HUES48 (cell line): ENCODE measurements around the gene TMEM9.

Experiments used
- H3K27ac ChIP-seq: one replicate; pipeline ENCODE4 v1.7.0; 2013; ENCODE audit warnings: low read depth, low read length, inconsistent platforms
- H3K27me3 ChIP-seq: 2 replicates; pipeline ENCODE4 v1.6.1; 2013; ENCODE audit warnings: mild to moderate bottlenecking, low read length; ENCODE audit not compliant: control insufficient read depth, insufficient read depth
- H3K36me3 ChIP-seq: 2 replicates; pipeline ENCODE4 v1.6.1; 2013; ENCODE audit warnings: low read length; ENCODE audit not compliant: control insufficient read depth, insufficient read depth
- H3K4me1 ChIP-seq: 2 replicates; pipeline ENCODE4 v1.6.1; 2013; ENCODE audit warnings: mild to moderate bottlenecking, low read length; ENCODE audit not compliant: control insufficient read depth, insufficient read depth
- H3K4me3 ChIP-seq: 2 replicates; pipeline ENCODE4 v1.5.1; 2013; ENCODE audit warnings: mild to moderate bottlenecking, low read depth, low read length
- H3K9ac ChIP-seq: 2 replicates; pipeline ENCODE4 v1.6.1; 2013; ENCODE audit warnings: mild to moderate bottlenecking, low read depth, low read length, moderate library complexity
- H3K9me3 ChIP-seq: 2 replicates; pipeline ENCODE4 v1.6.1; 2013; ENCODE audit warnings: low read length; ENCODE audit not compliant: control insufficient read depth, insufficient read depth

Gene TMEM9

DNA sequence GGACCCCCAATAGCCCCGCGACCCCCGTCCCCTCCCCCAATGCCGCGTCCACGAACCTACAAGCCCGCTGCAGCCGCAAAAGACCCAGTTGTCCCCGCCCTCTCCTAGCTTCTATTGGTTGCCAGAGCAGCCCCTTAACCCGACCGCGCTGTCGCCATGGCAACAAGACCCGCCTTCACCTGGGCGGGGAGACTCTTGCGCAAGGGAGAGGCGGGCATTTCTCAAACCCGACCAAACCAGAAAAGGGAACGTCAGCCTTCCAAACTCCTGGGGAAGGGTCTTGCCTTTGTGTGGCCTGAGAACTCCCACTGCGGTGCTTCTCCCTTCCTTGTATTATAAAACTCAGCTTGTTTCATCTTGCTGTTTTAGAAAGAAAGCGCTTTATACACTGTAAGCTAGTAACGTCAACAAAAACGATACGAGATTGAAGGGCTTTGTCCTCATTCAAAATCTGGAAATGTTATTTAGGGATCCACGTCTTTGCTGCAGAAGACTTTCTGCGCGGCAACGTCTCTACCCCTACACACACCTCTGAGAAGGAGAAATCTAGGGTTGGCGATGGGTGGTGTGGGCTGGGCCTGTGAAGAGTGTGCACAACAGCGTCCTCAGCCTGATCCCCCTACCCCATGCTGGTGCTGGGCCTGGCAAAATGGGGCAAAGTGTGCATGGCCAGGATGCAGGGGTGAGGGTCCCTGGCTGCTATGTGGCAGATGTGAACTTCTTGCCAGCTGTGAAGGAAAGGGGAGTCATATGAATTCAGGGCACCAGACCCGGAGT lies at the start of gene TMEM9:
TSS of gene TMEM9 (minus strand) at position 86 of the 777 bp plus-strand sequence. CDS start 551 bp downstream, outside the sequence.
- Histone ChIP-seq H3K27me3 (no peaks in the 10 kb centered on the region), H3K4me1 (peaks cover 12% of the 10 kb centered on the region; the same call in 1 of the 2 replicates), H3K27ac (peak within 1 kb of the TSS; percentile 65), H3K36me3 (peaks cover 34% of the 10 kb centered on the region), H3K4me3 (peak within 1 kb of the TSS; percentile 75), H3K9me3 (no peaks in the 10 kb centered on the region), H3K9ac (peak within 1 kb of the TSS; percentile 69)

GRCh38 chr1:201198598-201198997 lies 44.3 kb upstream of the TMEM9 start:
- no peak overlapping the region for H3K4me3 ChIP-seq
- no peaks in the 10 kb centered on the region for H3K36me3 ChIP-seq
- H3K27ac ChIP-seq: no peak overlapping the region
- no peaks in the 10 kb centered on the region for H3K9me3 ChIP-seq
- no peak overlapping the region for H3K9ac ChIP-seq
- no peaks in the 10 kb centered on the region for H3K27me3 ChIP-seq
- H3K4me1 ChIP-seq: no peaks in the 10 kb centered on the region

DNA sequence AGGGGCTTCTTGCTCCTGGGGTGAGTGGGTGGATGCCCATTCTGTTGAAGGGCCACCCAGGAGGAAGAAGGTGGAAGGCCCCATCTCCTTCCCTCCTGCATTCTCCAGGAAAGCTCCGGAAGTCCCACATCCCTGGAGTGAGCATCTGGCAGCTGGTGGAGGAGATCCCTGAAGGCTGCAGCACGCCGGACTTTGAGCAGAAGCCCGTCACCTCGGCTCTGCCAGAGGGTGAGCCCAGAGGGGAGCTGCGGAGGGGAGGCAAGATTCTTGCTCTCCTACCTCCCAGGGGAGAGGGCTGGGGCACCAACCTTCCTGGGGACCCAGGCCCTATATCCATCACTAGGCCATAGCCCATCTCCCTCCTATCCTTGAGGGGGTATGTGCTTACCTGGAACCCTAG lies 39.8 kb upstream of the TMEM9 start:
- Histone ChIP-seq H3K27me3 (no peaks in the 10 kb centered on the region), H3K4me1 (no peaks in the 10 kb centered on the region), H3K4me3 (no peak overlapping the region), H3K27ac (no peak overlapping the region), H3K9ac (no peak overlapping the region), H3K9me3 (no peaks in the 10 kb centered on the region), H3K36me3 (no peaks in the 10 kb centered on the region)

DNA sequence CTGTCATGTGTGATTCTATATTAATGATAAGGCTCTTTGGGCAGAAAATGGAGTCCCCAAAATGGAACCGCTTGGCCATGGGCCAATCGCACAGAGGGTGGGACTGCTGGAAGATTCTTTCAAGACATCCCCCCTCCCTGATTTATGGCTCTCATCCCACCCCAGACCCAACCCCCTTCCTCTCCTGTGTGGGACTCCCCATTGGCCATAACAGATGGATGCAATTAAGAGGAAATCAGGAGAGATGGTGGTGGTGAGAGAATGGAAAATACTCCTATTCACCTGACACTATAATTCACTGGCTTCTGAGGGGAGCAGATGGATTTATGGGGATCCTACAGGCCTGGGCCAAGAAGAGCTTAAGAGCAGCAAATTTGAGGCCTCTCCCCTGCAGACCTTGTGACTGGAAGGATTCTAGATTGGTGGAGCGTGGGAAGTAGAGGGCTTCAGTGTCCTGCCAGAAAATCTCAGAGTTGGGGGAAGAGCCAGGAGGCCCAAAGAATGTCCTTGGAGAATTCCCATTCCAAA lies 38.1 kb upstream of the TMEM9 start:
- H3K27ac ChIP-seq: no peak overlapping the region
- H3K36me3 ChIP-seq: no peaks in the 10 kb centered on the region
- H3K9ac ChIP-seq: no peak overlapping the region
- no peaks in the 10 kb centered on the region for H3K9me3 ChIP-seq
- no peaks in the 10 kb centered on the region for H3K27me3 ChIP-seq
- no peak overlapping the region for H3K4me3 ChIP-seq
- no peaks in the 10 kb centered on the region for H3K4me1 ChIP-seq

DNA sequence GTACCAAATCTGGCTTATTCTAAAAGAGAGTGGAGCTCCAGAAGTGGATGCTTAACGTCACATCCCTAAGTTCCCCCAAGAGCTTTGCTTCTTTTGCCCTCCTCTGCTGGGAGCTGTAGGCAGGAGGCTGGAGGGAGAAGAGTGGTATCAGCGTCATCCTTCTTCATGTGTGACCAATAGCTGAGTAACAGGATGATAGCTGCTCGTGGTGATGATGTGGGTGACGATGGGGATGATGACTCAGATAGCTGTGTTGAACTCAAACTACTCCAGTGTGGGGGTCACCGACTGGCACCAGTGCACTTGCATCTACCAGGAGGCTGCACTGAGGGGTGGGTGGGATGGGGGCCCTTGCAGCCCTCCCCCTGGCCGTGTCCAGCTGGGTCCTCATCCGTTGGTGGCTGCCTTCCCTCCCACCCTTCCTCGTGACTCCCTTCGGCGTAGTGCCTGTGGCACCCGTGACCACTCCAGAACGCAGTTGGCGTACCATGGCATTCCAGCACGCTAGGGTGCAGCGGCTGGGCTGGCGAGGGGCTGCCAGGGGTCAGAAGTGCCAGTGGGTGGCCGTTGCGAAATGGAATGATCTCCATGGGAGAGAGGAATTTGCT lies 37.5 kb upstream of the TMEM9 start:
- H3K9ac ChIP-seq: no peak overlapping the region
- H3K27me3 ChIP-seq: no peaks in the 10 kb centered on the region
- no peak overlapping the region for H3K27ac ChIP-seq

DNA sequence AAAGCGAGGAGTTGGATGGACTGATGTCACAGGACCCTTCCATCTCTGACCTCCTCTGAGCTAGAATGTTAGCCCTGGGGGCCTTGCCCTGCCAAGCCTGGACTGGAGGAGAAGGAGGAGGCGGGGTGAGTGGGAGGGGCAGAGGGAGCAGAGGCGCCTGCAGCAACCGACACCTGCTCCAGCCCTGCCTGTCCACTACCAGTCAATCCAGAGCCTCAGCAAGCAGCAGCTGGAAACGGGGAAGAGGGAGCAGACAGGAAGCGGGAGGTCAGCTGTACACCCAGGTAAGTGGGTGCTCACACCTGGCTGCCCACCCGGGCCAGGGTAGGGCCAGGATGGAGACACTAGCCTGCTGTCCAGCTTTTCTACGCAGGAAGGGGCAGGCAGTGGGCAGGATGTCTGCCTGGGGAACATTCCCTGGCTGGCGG lies 36.4 kb upstream of the TMEM9 start, which contains the start of gene IGFN1:
TSS of gene IGFN1 (plus strand) at position 201 of the 428 bp plus-strand sequence. CDS start 2,470 bp downstream, outside the sequence.
- no peak within 1 kb of the TSS for H3K27ac ChIP-seq
- H3K36me3 ChIP-seq: no peaks in the 10 kb centered on the region
- no peaks in the 10 kb centered on the region for H3K9me3 ChIP-seq
- no peaks in the 10 kb centered on the region for H3K27me3 ChIP-seq
- H3K9ac ChIP-seq: no peak within 1 kb of the TSS
- no peaks in the 10 kb centered on the region for H3K4me1 ChIP-seq
- H3K4me3 ChIP-seq: no peak within 1 kb of the TSS

More for the DNA sequence above, 37.5 kb upstream of the TMEM9 start:
- H3K9me3 ChIP-seq: no peaks in the 10 kb centered on the region
- no peak overlapping the region for H3K4me3 ChIP-seq
- H3K36me3 ChIP-seq: no peaks in the 10 kb centered on the region
- H3K4me1 ChIP-seq: no peaks in the 10 kb centered on the region

GRCh38 chr1:201190005-201190404 lies 35.7 kb upstream of the TMEM9 start:
- Histone ChIP-seq H3K4me3 (no peak overlapping the region), H3K36me3 (no peaks in the 10 kb centered on the region), H3K27me3 (no peaks in the 10 kb centered on the region), H3K9ac (no peak overlapping the region), H3K27ac (no peak overlapping the region), H3K9me3 (no peaks in the 10 kb centered on the region), H3K4me1 (no peaks in the 10 kb centered on the region)

DNA sequence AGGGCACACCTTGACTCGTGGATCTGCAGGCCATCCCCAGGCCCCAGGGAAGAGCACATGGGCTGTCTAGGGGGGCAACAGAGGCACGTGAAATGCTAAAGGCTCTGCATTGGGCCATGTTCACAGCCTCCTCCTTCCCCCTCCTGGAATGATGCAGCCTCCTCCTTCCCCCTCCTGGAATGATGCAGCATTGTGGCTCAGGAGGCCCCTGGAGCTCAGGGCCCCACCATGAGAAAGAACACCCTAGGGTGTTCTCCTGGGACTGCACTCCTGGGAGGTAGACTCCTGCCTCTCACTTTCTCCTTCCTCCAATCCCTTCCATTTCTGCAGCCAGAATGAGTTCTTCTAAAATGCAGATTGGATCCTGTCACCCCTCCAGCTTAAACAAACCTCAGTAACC lies 34.8 kb upstream of the TMEM9 start:
- Histone ChIP-seq H3K9me3 (no peaks in the 10 kb centered on the region), H3K27me3 (no peaks in the 10 kb centered on the region), H3K4me3 (no peak overlapping the region), H3K9ac (no peak overlapping the region), H3K4me1 (no peaks in the 10 kb centered on the region), H3K36me3 (no peaks in the 10 kb centered on the region), H3K27ac (no peak overlapping the region)

DNA sequence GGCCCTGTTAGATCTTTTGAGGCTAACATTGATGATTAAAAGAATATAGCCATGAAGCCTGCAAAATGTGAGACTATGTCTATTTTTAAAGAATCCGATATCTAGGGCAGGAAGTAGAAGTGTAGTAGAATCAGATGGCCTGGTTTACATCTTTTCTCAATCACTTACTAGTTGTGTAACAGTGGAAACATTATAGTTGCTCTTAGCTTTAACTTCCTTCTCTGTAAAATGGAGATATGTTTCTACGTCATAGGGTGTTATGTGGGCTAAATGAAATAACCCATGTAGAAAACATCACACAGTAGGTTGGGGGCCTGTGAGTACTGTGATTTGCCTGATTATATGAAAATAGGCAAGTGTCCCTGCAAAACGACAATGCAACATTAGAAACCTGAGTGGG lies 31.9 kb upstream of the TMEM9 start:
- Histone ChIP-seq H3K9ac (no peak overlapping the region), H3K9me3 (no peaks in the 10 kb centered on the region), H3K36me3 (no peaks in the 10 kb centered on the region), H3K27ac (no peak overlapping the region), H3K4me3 (no peak overlapping the region), H3K27me3 (no peaks in the 10 kb centered on the region), H3K4me1 (no peaks in the 10 kb centered on the region)

GRCh38 chr1:201185527-201186128 lies 31.4 kb upstream of the TMEM9 start:
- Histone ChIP-seq H3K27me3 (no peaks in the 10 kb centered on the region), H3K9me3 (no peaks in the 10 kb centered on the region), H3K27ac (no peak overlapping the region), H3K4me3 (no peak overlapping the region), H3K4me1 (no peaks in the 10 kb centered on the region), H3K36me3 (no peaks in the 10 kb centered on the region), H3K9ac (no peak overlapping the region)

DNA sequence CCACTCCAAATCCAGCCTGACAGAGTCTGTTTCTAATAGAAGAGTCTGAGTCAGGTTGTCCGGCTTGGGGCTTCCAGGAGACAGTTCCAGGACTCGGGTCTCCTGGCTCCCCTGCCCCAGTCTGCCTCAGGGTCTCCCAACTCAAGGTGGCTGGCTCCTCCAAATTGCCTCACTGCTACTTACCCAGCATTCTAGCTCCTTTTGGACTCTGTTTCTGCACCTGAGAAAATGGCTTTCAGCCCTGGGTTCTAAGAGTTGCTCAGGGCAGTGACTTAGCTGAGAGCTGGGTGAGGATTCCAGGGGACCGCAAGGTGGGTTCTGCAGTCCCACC lies 30.8 kb upstream of the TMEM9 start:
- no peaks in the 10 kb centered on the region for H3K9me3 ChIP-seq

More for the DNA sequence above, 30.8 kb upstream of the TMEM9 start:
- Histone ChIP-seq H3K27ac (no peak overlapping the region), H3K9ac (no peak overlapping the region), H3K27me3 (no peaks in the 10 kb centered on the region), H3K4me1 (no peaks in the 10 kb centered on the region), H3K4me3 (no peak overlapping the region), H3K36me3 (no peaks in the 10 kb centered on the region)
